SK-N-MC (cell line): ENCODE measurements around the gene MAP3K2.

ENCODE experiments used
- EZH2 ChIP-seq: fragments of 200-600 bp; sonication (generic); IDR thresholded peaks from one replicate; pipeline ENCODE4 v1.6.1; 2017; ENCODE audit warnings: antibody characterized with exemption
- FOXP2 ChIP-seq: optimal IDR thresholded peaks from 2 replicates; pipeline ENCODE3; 2011; ENCODE audit warnings: mild to moderate bottlenecking, moderate library complexity; ENCODE audit not compliant: insufficient read depth; ENCODE audit errors: extremely low read length, control extremely low read depth
- POLR2AphosphoS5 ChIP-seq: IDR thresholded peaks from 2 replicates; pipeline ENCODE4 v1.6.1; 2012; ENCODE audit warnings: mild to moderate bottlenecking, low read depth, low read length, borderline replicate concordance

DNA sequence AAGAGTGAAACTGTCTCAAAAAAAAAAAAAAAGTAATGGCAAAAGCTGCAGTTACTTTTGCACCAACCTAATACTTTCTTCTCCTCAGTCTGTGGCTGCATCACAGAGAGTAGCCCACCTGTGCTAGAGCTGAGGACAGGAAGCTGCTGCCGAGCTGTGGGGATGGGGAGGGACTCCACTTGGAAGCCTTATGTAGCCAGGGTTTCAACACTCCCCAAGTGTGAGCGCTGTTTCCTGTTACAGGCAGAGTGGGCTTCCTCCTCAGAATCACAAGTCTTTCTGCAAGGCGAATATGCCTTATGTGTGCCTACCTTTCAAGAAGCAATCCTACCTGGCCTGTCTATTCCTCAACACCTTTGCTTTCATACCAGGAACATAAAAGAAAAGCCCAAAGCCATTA is 131.4 kb downstream of the MAP3K2 start:
- TF ChIP-seq POLR2AphosphoS5 (no peak), EZH2 (no peak), FOXP2 (no peak)
